Gastrocnemius medialis (tissue), 4 donors: ENCODE measurements around the gene FAM131C. TPM values are rescaled to one million over a fixed set of nuclear protein-coding genes. Genes with fewer than 3 reads are reported as not detected.

Experiments
- ATAC-seq, 2 donors: fragments of 150-250 bp; one replicate each; pipeline ENCODE4 v1.9.1; 2016
- DNase-seq, 2 donors: peaks; one replicate each; pipeline ENCODE4 v3.0.0-alpha.2; 2019
- H3K27ac ChIP-seq, 4 donors: fragments of 200-600 bp; sonication (generic); 1 replicate in 1 of 4; 2 replicates in 3 of 4; pipeline ENCODE4 v1.5.1; 2016 to 2018; ENCODE audit warnings: mild to moderate bottlenecking in 2 of 4, moderate library complexity in 1 of 4
- H3K27me3 ChIP-seq, 3 donors: fragments of 200-600 bp; sonication (generic) in 2 of 3; 1 replicate in 1 of 3; 2 replicates in 2 of 3; pipeline versions ENCODE4 v1.5.1 to v1.6.0; 2016 to 2019; ENCODE audit warnings: mild to moderate bottlenecking in 1 of 3, moderate library complexity in 1 of 3
- H3K36me3 ChIP-seq, 2 donors: fragments of 200-600 bp; sonication (generic) in 1 of 2; one replicate each; pipeline ENCODE4 v1.5.1; 2017 to 2018
- H3K4me1 ChIP-seq, 2 donors: fragments of 200-600 bp; sonication (generic) in 1 of 2; one replicate each; pipeline ENCODE4 v1.5.1; 2016 to 2017; ENCODE audit warnings: mild to moderate bottlenecking in 2 of 2
- H3K4me3 ChIP-seq, 4 donors: fragments of 200-600 bp; sonication (generic) in 3 of 4; 1 replicate in 1 of 4; 2 replicates in 3 of 4; pipeline ENCODE4 v1.5.1; 2016 to 2019; ENCODE audit warnings: mild to moderate bottlenecking in 2 of 4
- H3K9me3 ChIP-seq, 3 donors: fragments of 200-600 bp; sonication (generic) in 2 of 3; 1 replicate in 1 of 3; 2 replicates in 2 of 3; pipeline ENCODE4 v1.5.1; 2016 to 2019
- POLR2A ChIP-seq, 2 donors: fragments of 450-650 bp; IDR thresholded peaks; one replicate each; pipeline ENCODE4 v1.6.1; 2017; ENCODE audit warnings: antibody characterized with exemption in 2 of 2, mild to moderate bottlenecking in 2 of 2, moderate library complexity in 2 of 2
- in situ Hi-C, 4 donors: fragments of 200-750 bp; cut with MboI; loops; one replicate each; pipeline versions ENCODE4 v1.15.0 to v1.8.0; 2017; ENCODE audit warnings: low sequenced_read_pairs in 4 of 4
- intact Hi-C: fragments of 100-400 bp; cut with DNase I; formaldehyde crosslinking; loops from one replicate; pipeline ENCODE4 v1.15.1; 2023; ENCODE audit warnings: low total_unique reads
- total RNA-seq, 4 donors: library from RNA; depleted of rRNA; stranded (reverse); fragments of >200 nt; gene quantifications; one replicate each; pipeline versions ENCODE4 v1.1.0 to v1.2.3, GENCODE V29; 2016
- TF ChIP-seq, protein P1 (sequence below), 5 experiments: fragments of 450-650 bp in 3 of 5; fragments of 200-600 bp in 2 of 5; sonication (generic) in 2 of 5; IDR thresholded peaks in 4 of 5; conservative IDR thresholded peaks in 1 of 5; 1 replicate in 4 of 5; 2 replicates in 1 of 5; pipeline ENCODE4 v1.5.1; 2016 to 2019; ENCODE audit warnings: antibody characterized with exemption in 5 of 5, mild to moderate bottlenecking in 3 of 5, moderate library complexity in 3 of 5

Gene FAM131C
- total RNA-seq, 4 donors from 2014 or later = not detected

DNA sequence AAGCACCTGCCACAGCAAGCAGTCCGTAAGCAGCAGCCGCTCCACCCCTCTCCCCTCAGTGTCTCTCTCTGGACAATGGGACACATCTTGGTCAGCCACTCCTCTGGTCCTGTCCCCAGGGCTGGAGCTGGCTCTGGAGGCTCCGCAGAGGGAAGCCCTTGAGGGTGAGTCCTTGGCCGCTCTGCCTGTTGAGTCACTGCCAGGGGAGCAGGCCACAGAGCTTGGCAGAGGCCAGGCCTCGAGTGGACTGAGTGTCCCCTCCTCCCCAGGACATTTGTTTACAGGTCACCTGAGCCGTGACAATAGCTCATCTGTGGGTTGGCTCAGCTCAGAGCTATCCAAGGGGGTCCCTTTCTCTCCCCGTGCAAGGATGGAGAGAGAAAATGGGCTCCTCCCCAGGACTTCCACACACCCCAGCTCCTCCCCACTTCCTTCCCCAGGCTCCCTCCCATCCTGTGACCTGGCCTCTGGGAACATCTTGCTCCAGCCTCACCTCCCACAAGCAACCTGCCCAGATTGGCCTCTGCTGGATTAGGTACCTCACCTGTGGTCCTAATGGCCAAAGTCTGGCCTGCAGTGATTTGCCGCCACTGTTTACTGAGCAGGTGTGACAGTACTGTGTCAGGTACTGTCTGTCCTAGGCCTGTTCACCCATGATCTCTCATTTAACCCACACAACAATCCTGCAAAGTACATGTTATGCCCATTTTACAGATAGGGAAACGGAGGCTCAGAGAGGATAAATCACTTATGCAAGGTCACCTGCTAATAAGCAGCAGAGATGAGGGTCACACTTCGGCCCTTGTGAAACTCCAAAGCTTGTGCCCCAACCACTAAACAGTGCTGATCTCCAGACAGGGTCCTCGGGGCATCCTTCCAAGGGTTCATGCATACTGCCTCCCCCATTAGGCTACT is 4.8 kb downstream of the FAM131C start:
- intact Hi-C loops = no loop called here
- Histone ChIP-seq H3K4me3 (no peak overlapping the region), H3K27me3 (peaks cover 7 to 14% (median 10%) of the 10 kb centered on the region in 3 donors), H3K36me3 (no peaks in the 10 kb centered on the region), H3K4me1 (peaks cover 12 to 14% of the 10 kb centered on the region in 2 donors), H3K9me3 (no peaks in the 10 kb centered on the region), H3K27ac (no peak overlapping the region)
- TF ChIP-seq POLR2A (IDR thresholded peaks at IDR 0.05) = no peak
- TF ChIP-seq, protein P1, sequence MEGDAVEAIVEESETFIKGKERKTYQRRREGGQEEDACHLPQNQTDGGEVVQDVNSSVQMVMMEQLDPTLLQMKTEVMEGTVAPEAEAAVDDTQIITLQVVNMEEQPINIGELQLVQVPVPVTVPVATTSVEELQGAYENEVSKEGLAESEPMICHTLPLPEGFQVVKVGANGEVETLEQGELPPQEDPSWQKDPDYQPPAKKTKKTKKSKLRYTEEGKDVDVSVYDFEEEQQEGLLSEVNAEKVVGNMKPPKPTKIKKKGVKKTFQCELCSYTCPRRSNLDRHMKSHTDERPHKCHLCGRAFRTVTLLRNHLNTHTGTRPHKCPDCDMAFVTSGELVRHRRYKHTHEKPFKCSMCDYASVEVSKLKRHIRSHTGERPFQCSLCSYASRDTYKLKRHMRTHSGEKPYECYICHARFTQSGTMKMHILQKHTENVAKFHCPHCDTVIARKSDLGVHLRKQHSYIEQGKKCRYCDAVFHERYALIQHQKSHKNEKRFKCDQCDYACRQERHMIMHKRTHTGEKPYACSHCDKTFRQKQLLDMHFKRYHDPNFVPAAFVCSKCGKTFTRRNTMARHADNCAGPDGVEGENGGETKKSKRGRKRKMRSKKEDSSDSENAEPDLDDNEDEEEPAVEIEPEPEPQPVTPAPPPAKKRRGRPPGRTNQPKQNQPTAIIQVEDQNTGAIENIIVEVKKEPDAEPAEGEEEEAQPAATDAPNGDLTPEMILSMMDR (IDR thresholded peaks at IDR 0.05 in 4 of 5, conservative IDR thresholded peaks at IDR 0.05 in 1 of 5) = no peak
- peak; percentile 50 to 64 for ATAC-seq
- DNase-seq = peak; percentile 25 to 51
- in situ Hi-C loops = loop anchor here in 1 of 4 donors (25.0 kb wide), 1 partner anchor 256 kb away; the partner anchor contains the start of gene UQCRHL

DNA sequence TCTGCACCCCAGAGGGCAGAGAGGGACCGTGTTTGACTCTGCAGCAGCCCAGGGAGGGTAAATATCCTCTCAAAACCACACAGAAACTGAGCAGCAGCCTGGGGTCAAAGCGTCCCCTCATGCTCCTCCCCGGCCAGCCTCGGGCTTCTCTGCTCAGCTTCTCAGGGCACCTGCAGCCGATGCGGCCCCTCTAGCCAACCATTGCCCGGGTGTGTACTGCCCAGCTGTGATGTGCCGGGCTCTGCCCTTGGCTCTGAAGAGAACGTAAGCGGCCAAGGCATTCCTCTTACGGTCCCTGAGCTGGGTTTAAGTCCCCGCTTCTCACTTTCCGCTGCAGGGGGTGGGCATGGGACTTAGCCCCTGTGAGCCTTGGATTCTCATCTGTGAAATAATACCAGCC is 5.5 kb downstream of the FAM131C start:
- in situ Hi-C loops = loop anchor here in 1 of 4 donors (25.0 kb wide), 1 partner anchor 256 kb away; the partner anchor contains the start of gene UQCRHL
- intact Hi-C loops = no loop called here
- Histone ChIP-seq H3K27ac (no peak overlapping the region), H3K4me1 (peaks cover 12 to 14% of the 10 kb centered on the region in 2 donors), H3K4me3 (no peak overlapping the region), H3K27me3 (peaks cover 6 to 12% (median 6%) of the 10 kb centered on the region in 3 donors), H3K36me3 (no peaks in the 10 kb centered on the region), H3K9me3 (no peaks in the 10 kb centered on the region)
- TF ChIP-seq, protein P1 (IDR thresholded peaks at IDR 0.05 in 4 of 5, conservative IDR thresholded peaks at IDR 0.05 in 1 of 5) = no peak
- TF ChIP-seq POLR2A (IDR thresholded peaks at IDR 0.05) = no peak
- DNase-seq = no peak
- no peak for ATAC-seq

DNA sequence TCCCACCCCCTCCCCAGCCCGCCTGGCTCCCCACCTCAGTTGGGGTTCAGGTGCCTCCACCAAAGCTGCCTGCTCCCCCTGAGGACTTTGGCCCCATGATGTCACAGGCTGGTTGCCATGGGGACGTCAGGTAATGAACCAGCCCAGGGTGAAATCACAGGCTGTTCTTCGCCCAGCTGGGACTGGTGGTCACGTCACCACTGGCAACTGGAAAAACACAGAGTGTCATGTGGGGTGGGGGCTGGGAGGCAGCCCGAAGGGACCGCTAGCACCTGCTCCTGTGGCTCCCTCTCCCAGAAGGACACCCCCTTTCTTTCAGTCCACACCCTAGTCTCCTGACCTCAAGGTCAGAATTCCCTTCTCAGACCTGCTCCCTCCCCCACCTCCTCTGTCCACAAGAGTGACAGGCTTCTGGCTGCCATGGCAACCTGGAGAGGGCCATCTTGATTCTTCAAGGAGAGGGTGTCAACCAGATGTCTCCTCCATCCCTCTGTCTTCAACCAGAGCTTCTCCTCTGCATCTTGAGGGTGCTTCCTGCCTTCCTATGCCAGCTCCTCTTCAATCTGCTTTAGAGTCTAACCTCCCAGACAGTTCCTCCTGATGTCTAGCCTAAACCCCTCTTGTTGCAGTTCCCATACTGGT is 6.2 kb downstream of the FAM131C start:
- H3K4me1 ChIP-seq = peaks cover 12 to 14% of the 10 kb centered on the region in 2 donors
- intact Hi-C loops (no loop called here), in situ Hi-C loops (loop anchor here in 1 of 4 donors (25.0 kb wide), 1 partner anchor 255 kb away; the partner anchor contains the start of gene UQCRHL)
- H3K27ac ChIP-seq = no peak overlapping the region
- TF ChIP-seq, protein P1 (IDR thresholded peaks at IDR 0.05 in 4 of 5, conservative IDR thresholded peaks at IDR 0.05 in 1 of 5) = no peak
- TF ChIP-seq POLR2A (IDR thresholded peaks at IDR 0.05) = no peak
- peaks cover 0 to 5% (median 0%) of the 10 kb centered on the region in 3 donors for H3K27me3 ChIP-seq
- no peak for DNase-seq
- no peak for ATAC-seq
- H3K36me3 ChIP-seq = no peaks in the 10 kb centered on the region
- H3K9me3 ChIP-seq = no peaks in the 10 kb centered on the region
- H3K4me3 ChIP-seq = no peak overlapping the region

DNA sequence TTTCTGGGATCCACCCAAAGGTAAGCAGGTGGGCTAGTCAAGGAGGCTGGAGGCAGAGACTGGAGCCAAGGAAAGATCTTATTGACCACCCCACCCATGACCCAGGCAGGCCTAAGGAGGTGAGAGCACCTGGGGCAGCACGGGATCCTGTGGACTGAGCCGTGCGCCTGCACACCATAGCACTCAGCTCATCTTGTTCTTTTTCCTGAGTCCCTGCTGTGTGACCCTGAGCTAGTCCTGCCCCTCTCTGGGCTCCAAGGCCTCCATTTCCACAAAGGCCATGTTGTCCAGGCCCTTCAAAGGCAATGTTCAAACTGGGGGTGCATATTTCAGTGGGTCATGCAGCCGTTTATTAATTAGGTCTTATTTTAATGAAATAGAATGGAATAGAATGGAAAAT is 7.2 kb downstream of the FAM131C start:
- intact Hi-C loops = no loop called here

More for the DNA sequence above, 7.2 kb downstream of the FAM131C start:
- Histone ChIP-seq H3K4me3 (no peak overlapping the region), H3K4me1 (peaks cover 12 to 14% of the 10 kb centered on the region in 2 donors), H3K27me3 (no peaks in the 10 kb centered on the region), H3K9me3 (no peaks in the 10 kb centered on the region), H3K36me3 (no peaks in the 10 kb centered on the region), H3K27ac (no peak overlapping the region)
- in situ Hi-C loops = loop anchor here in 1 of 4 donors (25.0 kb wide), 1 partner anchor 254 kb away; the partner anchor contains the start of gene UQCRHL
- TF ChIP-seq, protein P1 (IDR thresholded peaks at IDR 0.05 in 4 of 5, conservative IDR thresholded peaks at IDR 0.05 in 1 of 5) = no peak
- no peak for TF ChIP-seq POLR2A (IDR thresholded peaks at IDR 0.05)
- DNase-seq = no peak
- no peak for ATAC-seq
